ENCODE measurements around the gene CNTNAP2.

Gene CNTNAP2

DNA sequence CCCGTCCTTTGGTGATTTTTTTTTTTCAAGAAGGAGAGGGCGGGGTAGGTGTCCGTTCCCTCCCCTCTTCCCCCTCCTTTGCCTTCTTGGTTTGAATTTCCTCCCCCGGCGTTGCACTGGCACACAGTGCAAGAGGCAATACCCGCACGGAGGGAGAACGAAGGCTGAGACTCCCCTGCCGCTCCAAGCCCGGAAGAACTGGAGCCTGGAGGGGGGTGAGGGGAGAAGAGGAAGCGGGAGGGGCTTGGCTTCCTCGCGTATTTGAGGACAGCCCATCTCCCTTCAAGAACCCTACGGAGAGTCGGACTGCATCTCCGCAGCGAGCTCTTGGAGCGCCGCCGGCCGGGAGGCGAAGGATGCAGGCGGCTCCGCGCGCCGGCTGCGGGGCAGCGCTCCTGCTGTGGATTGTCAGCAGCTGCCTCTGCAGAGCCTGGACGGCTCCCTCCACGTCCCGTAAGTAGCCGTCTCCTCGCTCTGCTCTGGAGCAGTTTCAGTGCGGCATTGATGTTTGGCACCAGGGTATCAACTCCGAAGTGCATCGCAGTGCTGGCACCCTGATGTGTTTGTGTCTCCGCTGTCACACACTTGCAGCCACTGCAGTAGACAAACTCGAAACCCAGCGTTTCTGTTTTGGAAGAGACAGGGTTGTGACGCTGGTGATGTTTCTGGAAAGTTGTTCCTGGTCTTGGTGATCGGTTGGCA is at the start of gene CNTNAP2:
CNTNAP2 (plus strand) TSS at position 281 of the 702 bp plus-strand sequence; CDS start at position 357, 76 bp downstream.
- peak; percentile 81 to 83 for DNase-seq

DNA sequence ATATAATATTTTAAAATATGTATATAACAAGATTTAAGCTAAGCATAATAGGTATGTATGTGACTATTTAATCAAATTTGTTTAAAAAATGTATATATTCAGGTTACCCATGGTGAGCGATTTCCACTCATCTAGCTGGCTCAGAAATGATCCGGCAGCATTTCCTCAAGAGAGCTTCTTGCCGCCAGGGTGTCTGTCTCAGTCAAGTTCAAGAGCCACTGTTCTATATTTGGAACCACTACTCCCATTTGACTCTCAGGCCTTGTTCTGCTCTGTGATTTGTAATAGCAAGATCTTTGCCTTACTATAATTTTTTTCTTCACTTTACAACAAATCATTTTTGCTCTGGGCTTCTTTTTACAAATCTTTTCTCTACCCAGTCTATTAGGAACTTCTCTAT is 48.7 kb upstream of the CNTNAP2 start:
- peak in 1 of 2 experiments; percentile 38 for DNase-seq

DNA sequence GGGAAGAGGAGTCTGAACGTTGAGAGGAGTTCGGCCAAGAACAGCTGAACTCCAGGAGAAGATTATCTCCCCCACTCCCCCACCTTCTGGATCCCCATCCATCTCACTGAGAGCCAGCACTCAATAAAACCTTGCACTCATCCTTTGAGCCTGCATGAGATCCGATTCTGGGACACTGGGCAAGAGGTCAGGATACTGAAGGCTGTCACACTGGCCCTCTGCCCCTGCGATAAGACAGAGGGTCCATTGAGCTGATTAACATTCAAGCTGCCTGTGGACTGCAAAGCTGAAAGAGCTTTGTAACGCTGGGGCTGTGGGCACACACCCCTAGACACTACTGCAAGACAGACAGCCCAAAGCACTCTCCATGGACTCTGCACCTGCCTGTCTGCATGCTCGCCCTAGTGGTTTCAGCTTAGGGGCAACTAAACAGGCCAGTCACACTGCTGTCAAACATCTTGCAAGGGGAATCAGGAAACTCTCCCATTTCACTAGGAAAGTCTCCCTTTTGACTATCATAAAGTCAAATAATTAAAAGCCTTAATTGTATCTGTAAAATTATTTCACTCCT is 42.3 kb upstream of the CNTNAP2 start:
- peak in 1 of 2 experiments; percentile 23 for DNase-seq

DNA sequence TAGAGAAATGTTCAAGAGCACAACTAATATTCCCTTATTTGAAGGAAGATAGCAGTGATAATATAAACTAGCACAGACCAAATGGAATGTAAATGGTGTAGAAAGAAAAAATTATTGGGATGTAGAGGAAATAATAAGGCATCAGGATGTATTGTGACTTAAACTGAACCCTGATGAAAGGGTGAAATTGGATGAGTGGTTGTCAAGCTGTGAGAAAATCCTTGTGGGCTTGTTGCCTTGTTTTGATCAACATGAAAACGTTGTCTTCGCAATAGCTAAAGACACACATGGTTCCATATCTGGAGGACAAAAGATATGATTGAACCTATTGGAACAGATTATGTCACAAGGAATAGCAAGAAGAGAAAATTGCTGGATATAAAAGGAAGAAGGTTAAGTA is 40.3 kb upstream of the CNTNAP2 start:
- no peak for DNase-seq

DNA sequence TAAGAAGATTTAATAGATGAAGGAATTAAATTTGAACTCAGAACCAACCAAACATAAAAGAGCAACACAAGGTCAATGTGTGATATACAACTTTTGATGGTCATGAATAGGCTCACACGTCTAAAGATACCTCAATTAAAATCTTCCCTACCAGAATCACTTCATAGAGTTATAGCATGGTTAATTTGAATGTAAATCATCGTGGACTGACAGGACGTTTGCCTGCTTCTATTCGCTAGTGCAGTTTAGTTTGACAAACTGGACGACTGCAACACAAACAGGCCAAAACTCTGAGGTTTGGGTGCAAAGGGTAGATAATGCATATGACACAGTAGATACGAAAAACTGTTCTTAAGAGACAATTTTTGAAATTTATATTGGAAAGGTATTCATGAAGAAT is 32.5 kb upstream of the CNTNAP2 start:
- DNase-seq = no peak

DNA sequence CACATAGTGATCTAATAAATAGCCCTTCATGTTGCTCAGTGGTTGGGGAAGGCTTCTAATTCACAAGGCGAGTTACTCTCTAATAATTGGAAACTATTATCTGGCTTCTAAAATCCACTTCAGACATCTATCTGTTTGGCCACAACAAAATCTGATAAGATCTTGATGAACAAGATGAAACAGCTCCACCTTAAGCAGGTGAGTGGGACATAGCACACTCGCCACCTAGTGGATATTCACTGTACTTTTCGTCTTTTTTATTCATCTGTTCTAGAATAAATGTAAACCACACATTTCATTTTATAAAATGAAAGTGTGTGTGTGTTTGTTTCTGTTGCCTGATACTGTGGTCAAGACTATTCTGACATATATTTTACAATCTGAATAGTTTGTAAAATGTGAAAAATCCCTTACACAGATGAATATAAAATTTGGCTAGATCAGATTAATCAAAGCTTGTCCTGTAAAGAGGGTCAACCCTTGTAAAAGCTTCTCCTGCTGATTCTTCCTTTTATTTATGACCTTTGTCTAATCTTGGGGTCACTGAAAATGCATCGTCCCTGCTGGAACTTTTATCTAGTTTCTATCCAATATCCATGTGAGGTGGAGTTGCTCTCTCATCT is 26.5 kb upstream of the CNTNAP2 start:
- peak; percentile 29 to 65 for DNase-seq

DNA sequence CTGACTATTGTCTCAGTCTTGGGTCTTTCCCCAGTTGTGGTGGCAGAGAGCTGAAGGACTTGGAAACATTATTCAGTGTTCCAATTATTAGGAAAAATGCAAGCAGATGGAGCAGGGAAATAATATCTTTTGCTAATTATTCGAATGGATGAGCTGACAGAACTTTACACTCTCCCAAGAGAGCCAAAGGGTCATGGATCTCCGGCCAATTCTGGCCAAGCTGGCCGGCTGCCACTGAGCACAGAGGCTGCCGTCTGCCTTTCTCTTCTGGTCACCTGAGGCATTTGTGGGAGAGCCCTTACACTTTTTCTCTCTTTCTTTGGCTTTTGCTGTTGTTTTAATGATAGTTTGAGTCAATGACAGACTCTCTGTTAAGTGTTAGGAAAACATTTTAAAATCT is 22.2 kb upstream of the CNTNAP2 start:
- DNase-seq = no peak

DNA sequence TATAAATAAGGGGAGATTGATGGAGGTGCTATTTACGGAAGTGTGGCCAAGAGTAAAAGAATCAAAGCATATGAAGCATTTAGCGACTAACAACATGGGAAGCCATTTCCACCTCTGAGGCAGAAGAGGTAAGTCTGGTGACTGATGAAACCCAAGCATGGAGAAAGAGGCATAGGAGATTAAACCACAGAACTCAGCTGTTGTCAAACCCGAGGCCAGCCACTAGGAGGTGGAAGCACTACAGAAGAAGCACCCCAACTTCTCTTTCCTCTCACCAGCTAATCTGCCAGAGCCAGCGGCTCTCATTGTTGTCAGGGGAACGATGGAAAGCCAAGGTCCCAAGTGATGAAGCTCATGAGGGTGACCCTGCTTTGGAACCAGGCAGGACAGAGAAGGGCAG is 19.6 kb upstream of the CNTNAP2 start:
- peak; percentile 7 to 27 for DNase-seq

DNA sequence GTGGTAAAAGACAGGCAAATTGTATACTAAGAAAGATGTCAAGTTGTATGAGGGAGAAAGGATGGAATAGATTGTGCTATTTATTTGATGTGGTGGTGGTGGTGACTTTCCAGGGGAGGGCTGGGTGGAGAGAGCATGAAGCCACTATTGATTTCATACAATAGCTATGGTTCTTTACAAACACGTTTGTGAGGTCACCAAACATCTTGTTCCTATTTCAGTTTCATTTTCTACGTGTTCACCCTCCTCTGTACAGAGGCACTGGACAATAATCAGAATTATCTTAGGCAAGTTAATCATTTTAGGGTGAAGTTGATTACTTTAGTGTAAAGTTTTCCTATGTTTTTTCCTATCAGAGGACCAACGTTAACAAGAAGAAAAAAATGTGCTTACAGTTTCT is 10.3 kb upstream of the CNTNAP2 start:
- DNase-seq = no peak

DNA sequence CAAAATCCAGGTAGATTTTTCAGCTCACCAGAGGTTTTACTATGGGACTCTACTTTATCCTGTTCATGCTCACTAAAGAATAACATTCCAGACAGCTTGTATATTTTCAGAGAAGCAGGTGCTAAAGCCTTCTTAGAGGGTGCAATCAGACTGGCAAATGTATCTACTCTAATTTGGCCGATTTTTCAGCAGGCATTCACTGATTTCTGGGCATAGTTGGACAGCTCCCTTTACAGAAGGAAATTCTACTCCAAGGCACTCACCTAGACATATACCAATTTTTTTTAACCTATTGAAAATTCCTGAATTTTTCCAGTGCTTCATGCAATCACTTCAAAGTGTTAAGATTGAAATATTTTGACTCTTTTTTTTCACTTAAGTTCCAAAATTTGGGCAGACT is 3.8 kb upstream of the CNTNAP2 start:
- peak; percentile 7 to 25 for DNase-seq

DNA sequence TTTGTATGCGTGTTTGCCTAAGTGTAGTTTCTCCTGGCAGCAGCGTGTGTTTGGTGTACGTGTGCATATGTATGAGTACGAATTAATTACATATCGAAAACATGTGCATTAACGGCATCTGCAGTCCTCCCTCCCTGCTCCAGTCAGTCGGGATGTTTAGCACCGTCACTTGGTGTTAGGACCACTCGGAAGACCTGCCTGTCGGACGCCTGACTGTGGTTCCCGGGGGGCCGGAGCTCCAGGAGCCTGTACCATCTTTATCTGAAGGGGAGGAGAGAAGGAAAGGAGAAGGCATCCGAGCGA is 1.1 kb upstream of the CNTNAP2 start:
- no peak for DNase-seq

DNA sequence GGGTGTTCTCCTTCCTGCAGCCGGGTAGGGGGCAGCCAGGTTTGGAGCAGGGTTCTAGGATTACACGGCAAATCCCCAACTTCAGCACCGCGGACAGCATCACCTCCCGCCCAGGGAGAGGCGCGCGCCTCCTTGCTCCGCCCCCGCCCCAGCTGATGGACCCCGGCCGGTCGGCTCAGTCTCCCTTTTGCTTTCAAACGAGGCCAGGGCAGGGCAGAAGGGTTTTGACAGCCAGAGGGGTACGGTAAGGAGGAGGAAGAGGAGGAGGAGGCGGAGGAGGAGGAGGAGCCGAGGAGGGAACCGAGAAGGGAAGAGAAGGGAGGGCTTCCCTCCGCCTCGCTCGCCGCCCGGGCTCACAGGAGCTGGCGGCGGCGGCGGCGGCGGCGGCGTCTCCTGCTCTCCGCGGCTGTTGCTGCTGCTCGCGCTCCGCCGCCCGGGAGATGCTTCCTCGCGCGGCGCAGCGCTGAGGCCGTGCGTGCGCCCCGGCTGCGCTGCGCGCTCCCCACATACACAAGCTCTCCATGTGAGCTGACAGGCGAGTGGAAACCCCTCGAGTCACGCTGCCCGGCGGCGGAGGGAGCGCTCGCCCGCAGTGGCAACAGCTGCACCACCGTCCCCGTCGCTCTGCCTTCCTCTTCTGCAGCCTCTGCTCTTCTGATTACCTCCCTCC is 615 bp upstream of the CNTNAP2 start:
- DNase-seq = peak; percentile 81 to 83

DNA sequence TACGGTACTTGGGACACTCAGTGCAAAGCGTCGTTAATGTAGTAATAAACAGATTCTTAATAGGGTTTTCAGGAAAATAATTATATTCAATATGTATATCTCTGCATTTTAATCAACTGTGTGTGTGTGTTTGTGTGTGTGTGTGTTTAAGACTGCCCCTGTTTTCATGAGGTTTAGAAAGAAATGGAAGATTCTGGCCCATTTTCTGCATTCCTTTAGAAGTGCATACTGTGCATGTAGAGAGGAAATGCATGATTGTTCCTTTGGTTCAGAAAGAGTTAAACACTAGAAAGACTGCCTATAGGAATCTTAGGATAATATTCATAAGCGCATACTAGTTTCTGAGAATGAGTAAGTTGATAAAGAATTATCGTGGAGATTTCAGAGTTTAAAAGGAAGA is 975 bp downstream of the CNTNAP2 start:
- no peak for DNase-seq

DNA sequence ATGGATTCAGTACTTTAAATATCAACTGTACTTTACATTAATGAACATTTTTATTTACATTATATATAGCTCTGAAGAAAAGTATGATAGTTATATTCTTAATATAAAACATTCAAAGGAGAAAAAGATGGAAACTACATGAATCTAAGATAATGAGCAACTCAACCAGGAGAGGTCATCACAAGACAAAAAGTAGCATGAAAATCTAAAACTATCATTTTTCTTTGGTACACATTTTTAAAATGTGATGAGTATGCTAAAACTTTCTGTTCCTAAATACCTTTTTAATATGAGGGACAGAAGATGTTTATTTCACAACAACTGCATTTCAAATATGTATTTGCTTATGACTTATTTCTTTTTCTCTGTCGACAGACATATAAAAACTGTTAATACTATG is 2.4 kb downstream of the CNTNAP2 start:
- no peak for DNase-seq

DNA sequence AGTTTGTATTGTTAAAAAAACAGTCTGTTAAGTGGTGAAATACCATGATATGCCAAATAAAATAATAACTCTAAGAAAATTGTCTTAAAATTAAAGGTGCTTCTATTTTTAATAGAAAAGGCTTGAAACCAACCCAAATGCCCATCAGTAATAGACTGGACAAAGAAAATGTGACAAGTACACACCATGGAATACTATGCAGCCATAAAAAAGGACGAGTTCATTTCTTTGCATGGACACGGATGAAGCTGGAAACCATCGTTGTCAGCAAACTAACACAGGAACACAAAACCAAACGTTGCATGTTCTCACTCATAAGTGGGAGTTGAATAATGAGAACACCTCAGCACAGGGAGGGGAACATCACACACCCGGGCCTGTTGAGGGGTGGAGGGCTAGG is 7.1 kb downstream of the CNTNAP2 start:
- no peak for DNase-seq

DNA sequence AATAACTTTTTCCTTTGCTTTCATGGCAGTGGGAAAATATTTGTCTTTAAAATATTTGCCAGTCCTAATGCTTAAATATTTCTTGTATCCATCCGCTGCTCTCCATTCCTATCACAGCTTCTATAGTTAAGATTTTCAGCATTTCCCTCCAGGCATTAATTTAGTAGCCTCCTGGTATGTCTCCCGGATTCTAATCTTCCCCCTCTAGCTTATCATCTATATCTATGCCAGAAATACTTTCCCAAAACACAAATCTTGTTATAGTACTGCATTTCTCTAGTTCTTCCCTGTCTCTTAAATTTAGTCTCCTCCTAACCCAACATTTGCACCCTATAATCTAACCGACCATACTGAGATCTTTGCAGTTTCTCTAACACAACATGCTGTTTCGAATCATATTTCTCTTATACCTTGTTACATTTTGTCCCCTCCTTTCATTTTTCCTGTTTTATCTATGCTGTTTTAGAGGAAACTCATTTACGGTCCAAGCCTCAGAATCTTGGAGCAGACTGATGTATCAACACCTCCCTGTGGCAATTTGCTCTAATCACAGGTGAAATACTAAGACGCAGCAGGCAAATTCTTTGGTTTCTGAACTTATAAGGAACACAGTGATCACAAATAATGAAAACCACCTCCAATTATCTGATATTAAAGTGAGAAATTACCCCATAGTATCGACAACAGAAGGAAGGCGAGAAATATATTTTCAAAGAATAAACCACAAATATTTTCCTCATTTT is 10.3 kb downstream of the CNTNAP2 start:
- DNase-seq = no peak

DNA sequence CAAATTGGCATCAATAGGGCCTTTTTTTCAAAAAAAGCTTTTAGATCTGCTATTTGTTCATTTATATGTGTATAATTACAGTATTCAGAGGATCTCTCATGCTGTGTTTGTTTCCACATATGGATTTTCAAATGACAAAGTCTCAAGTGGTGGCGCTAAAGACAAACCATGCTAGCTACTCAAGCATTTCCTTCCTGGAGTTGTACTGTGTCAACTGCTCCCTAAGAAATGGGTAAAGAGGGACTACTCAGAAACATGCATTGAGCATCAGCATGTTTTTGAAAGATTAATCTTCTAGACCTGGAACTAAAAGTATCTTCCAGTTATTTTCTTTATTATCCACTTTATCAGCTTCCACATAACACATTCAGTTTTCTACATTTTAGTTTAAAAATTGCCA is 12.7 kb downstream of the CNTNAP2 start:
- DNase-seq = peak; percentile 10 to 55

DNA sequence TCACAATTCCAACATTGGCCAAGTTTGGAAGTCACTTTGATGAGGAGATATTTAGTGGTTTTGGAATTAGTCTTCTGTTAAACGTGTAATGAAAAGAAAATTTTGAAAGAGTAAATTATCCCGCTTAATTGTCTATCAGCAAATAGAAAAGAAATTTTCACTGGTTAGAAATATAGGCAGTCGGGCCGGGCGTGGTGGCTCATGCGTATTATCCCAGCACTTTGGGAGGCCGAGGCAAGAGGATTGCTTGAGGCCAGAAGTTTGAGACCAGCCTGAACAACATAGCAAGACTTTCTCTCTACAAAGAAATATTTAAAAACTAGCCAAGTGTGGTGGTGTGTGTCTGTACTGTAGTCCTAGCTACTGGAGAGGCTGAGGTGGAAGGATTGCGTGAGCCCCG is 13.4 kb downstream of the CNTNAP2 start:
- no peak for DNase-seq

DNA sequence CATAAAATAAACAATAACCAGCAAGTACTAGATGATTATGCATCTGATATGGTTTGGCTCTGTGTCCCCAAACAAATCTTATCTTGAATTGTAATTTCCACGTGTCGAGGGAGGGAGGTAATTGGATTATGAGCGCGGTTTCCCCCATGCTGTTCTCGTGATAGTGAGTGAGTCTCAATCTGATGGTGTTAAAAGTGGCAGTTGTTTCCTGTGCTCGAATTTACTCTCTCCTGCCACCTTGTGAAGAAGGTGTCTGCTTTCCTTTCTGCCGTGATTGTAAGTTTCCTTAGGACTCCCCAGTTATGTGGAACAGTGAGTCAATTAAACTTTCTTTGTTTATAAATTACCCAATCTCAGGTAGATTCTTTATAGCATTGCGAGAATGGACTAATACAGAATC is 15.1 kb downstream of the CNTNAP2 start:
- DNase-seq = peak in 1 of 2 experiments; percentile 18

DNA sequence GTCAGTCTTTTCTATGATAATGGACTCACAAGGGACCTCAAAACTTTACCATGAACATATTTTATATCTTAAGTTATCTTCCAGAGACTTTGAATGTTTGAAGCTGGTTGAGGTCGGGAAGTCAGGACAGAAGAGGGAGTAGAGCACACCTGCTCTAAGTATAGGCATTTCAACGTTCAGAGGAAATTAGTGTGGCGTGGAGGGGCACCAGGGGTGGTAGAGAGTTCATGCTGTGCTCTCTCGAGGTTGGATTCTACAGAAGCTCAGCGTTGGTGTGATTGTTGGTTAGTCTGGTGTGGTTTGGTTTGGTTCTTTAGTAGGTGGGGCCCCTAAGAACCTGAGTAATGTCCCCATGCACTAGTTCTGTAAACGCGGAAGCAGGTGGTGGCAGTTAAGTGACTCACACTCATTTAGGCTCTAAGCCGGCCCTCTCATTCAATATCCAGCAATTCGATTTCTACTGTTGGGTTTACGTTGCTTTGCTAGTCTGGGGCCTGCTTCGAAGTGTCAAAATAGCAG is 19.8 kb downstream of the CNTNAP2 start:
- peak; percentile 47 to 53 for DNase-seq

DNA sequence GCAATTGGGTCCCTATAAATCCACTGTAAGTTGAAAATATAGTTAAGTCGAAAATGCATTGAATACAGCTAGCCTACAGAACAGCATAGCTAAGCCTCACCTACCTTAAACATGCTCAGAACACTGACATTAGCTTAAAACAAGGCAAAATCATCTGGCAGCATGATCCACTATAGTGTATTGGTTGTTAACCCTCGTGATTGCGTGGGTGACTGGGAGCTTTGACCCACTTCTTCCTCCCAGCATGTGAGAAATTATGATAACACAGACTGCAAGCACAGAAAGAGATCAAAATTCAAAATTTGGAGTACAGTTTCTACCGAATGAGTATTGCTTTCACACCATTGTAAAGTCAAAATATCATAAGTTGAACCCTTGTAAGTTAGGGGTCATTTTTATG is 22.3 kb downstream of the CNTNAP2 start:
- no peak for DNase-seq

DNA sequence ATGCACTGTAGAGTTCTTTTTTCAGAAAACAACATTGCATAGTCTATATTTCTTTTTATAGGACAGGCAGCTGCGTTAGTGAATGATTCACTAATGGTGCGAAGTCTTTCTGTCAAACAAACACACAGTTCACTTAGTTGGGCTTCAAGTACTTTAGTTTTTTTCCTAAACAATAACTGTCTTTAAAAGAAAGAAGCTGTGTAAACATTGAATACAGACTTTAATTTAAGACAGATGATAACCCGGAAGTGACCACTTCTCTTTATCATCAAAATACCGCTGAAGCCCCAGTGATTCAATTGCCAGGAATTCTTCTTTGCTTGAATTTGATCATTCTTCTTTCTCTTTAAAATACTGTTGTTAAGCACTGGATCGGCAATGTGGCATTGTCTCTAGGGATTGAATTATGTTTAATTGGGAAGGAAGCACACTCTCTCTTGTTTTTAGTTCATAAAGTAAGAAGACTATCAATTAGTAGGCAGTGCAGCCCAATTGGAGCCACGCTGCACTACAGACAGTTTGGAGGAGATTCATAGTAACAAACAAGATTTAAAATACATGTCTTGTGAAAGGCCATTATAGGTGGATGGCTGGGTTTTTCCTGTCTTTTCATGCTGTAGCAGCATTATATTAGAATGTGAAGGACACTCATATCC is 30.4 kb downstream of the CNTNAP2 start:
- no peak for DNase-seq

DNA sequence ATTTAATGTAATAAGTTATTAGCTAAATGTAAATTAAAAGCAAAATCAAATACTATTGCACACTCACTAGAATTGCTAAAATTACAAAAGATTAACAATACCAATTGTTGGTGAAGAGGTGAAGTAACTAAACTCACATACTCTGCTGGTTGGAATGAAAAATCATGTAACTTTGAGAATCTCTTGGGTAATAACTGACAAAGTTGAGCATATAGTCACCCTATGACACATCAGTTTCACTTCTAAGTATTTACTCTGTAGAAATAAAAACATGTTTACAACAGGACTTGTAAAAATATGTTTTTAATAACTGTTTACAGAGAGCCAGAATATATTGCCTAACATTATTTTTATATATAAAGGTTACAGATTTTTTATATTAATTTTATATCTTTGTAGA is 33.6 kb downstream of the CNTNAP2 start:
- DNase-seq = no peak

Measured in NCI-H524 (cell line).